NB4 (cell line): ENCODE data around the gene TOMM40.

ENCODE experiments used
- MYC ChIP-seq: IDR thresholded peaks from 2 replicates; pipeline ENCODE4 v1.6.1; 2011; ENCODE audit warnings: low read depth, low read length
- POLR2A ChIP-seq: IDR thresholded peaks from 2 replicates; pipeline ENCODE4 v1.6.1; 2011; ENCODE audit warnings: mild to moderate bottlenecking; ENCODE audit not compliant: insufficient read length; ENCODE audit errors: extremely low read depth
- TF ChIP-seq, protein P1 (sequence below): IDR thresholded peaks from one replicate; pipeline ENCODE4 v1.5.1; 2012; ENCODE audit warnings: low read depth, low read length
- TF ChIP-seq, protein P2 (sequence below): IDR thresholded peaks from 2 replicates; pipeline ENCODE4 v1.6.1; 2011; ENCODE audit warnings: low read depth, low read length

DNA sequence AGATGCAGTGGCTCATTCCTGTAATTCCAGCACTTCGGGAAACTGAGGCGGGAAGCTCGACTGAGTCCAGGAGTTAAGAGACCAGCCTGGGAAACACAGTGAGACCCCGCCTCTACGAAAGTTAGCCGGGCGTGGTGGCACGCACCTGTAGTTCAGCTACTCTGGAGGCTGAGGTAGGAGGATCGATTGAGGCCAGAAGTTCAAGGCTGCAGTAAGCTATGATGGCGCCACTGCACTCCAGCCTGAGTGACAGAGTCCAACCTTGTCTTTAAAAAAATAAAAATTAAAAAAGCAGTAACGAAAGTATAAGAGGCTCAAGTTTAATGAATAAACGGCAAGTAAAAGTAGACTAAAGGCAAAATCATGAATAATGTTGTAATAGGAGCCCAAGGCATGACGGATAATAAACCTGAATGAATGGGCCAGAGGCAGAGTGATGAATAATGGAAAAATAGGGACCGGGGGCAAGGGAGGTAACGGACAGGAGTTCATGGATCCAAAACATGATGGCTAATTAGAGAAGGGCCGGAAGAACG lies 1.2 kb upstream of the TOMM40 start:
- TF ChIP-seq, protein P1, sequence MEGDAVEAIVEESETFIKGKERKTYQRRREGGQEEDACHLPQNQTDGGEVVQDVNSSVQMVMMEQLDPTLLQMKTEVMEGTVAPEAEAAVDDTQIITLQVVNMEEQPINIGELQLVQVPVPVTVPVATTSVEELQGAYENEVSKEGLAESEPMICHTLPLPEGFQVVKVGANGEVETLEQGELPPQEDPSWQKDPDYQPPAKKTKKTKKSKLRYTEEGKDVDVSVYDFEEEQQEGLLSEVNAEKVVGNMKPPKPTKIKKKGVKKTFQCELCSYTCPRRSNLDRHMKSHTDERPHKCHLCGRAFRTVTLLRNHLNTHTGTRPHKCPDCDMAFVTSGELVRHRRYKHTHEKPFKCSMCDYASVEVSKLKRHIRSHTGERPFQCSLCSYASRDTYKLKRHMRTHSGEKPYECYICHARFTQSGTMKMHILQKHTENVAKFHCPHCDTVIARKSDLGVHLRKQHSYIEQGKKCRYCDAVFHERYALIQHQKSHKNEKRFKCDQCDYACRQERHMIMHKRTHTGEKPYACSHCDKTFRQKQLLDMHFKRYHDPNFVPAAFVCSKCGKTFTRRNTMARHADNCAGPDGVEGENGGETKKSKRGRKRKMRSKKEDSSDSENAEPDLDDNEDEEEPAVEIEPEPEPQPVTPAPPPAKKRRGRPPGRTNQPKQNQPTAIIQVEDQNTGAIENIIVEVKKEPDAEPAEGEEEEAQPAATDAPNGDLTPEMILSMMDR = no peak
- TF ChIP-seq, protein P2, sequence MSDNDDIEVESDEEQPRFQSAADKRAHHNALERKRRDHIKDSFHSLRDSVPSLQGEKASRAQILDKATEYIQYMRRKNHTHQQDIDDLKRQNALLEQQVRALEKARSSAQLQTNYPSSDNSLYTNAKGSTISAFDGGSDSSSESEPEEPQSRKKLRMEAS = no peak
- TF ChIP-seq POLR2A = no peak
- TF ChIP-seq MYC = no peak
